ENCODE results near the gene CD160. TPM values are rescaled to one million over a fixed set of nuclear protein-coding genes. Genes with fewer than 3 reads are reported as not detected.
"Not testable (repeated sequence)": the region's sequence is repeated elsewhere in the genome, so short reads cannot be mapped to it uniquely, and the experiment has no call there.

CD160 gene, protein sequence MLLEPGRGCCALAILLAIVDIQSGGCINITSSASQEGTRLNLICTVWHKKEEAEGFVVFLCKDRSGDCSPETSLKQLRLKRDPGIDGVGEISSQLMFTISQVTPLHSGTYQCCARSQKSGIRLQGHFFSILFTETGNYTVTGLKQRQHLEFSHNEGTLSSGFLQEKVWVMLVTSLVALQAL
- total RNA-seq: under 1 TPM in 1 of 4 donors, not detected in 3; 0.26 TPM

DNA sequence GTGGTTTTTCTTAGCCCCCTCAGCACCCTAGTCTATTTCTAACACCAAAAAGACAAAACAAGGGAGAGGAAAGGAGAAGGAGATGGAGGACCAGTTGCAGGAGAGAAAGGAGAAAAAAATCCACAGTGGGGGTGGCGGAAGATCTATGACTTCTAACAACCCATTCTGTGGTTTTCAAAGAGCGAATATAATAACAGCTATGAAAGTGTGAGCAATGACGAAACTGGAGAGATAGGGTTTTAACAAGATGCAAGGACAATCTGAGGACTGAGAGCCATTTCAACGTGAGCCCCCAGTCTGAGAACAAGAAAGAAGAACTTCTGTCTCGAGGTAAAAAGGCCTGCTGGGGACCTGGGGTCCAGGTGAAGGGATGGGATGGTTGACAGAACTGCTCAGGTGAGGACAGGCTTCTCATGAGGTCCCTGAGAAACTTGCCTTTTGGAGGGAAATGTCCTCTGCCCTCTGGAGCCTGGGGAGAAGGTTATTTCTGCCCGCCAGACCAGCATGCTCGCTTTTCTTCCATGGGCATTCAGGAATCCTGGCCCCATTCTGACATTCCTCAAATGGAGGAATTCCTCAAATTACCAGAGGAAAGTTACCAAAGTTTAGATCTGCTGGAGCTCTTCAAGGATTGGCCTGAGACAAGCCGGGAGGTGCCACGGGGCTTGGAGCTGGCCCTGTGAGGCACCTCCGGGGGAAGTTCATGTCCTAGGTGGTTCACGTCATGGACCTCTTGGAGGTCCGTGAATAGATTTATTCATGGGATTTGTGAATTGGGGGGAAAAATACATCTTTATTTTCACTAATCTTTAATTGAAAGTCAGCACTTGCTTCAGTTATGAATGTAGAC, at the start of gene CD160:
TSS of gene CD160 (plus strand) at position 270 of the 850 bp plus-strand sequence. CDS start 8,829 bp downstream, outside the sequence.
- Histone ChIP-seq H3K4me3 (no peak within 1 kb of the TSS), H3K4me1 (peaks cover 11 to 26% (median 22%) of the 10 kb centered on the region in 4 donors), H3K27me3 (no peaks in the 10 kb centered on the region), H3K9me3 (no peaks in the 10 kb centered on the region), H3K27ac (replicated peaks in 1 of 4) (peak within 1 kb of the TSS in 2 of 4 donors; percentile 45 to 46), H3K36me3 (no peaks in the 10 kb centered on the region)
- no peak for TF ChIP-seq POLR2AphosphoS5 (IDR thresholded peaks at IDR 0.05)
- TF ChIP-seq POLR2A (IDR thresholded peaks at IDR 0.05; ENCODE audit: low read depth): no peak
- TF ChIP-seq, protein P1, sequence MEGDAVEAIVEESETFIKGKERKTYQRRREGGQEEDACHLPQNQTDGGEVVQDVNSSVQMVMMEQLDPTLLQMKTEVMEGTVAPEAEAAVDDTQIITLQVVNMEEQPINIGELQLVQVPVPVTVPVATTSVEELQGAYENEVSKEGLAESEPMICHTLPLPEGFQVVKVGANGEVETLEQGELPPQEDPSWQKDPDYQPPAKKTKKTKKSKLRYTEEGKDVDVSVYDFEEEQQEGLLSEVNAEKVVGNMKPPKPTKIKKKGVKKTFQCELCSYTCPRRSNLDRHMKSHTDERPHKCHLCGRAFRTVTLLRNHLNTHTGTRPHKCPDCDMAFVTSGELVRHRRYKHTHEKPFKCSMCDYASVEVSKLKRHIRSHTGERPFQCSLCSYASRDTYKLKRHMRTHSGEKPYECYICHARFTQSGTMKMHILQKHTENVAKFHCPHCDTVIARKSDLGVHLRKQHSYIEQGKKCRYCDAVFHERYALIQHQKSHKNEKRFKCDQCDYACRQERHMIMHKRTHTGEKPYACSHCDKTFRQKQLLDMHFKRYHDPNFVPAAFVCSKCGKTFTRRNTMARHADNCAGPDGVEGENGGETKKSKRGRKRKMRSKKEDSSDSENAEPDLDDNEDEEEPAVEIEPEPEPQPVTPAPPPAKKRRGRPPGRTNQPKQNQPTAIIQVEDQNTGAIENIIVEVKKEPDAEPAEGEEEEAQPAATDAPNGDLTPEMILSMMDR (IDR thresholded peaks at IDR 0.05): no peak
- no peak for TF ChIP-seq EP300 (IDR thresholded peaks at IDR 0.05)
- no peak for DNase-seq (ENCODE audit: extremely low spot score)
- intact Hi-C loops (cut with DNase I): no loop called here
- 89% methylated on average over 12 of the region's 12 CpGs for WGBS

DNA sequence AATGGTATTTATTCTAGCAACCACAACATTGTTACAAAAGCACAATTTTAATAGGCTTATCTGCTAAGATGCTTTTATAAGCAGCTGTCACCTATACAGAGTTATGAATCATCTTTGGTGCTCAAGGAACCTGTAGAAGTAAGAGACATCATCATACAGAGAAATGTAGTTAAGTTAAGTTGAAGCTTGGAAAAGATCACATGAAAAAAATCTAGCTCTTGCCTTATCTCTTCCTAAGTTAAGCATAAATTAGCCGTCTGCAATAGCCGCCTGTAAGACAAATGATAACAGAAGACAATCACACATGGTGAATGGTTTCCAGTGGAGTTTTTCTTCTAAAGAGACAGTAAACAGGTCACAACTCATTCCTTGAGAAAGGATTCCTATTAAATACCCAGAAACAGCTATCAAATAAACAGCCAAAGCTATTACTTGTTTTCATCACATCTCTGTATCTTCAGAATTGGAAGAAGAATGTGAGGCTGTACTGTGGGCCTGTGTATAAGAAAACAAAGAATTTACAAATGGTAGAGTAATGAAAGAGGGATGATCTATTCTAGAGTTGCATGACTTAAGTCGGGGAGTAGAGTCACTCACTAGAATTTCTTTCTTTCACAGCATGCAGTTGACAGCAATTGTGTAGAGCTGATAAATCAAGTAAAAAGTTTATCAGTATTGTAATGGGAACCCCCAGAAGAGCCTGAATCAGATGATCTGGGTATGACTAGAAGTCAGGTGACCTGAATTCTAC, 48.1 kb upstream of the CD160 start:
- intact Hi-C loops (cut with DNase I); H3K4me3 ChIP-seq; H3K4me1 ChIP-seq; DNase-seq (ENCODE audit: extremely low spot score); H3K27me3 ChIP-seq; H3K27ac ChIP-seq (replicated peaks in 1 of 4); H3K9me3 ChIP-seq; H3K36me3 ChIP-seq: not testable (repeated sequence)
- WGBS: 90% methylated on average over 2 of the region's 3 CpGs

DNA sequence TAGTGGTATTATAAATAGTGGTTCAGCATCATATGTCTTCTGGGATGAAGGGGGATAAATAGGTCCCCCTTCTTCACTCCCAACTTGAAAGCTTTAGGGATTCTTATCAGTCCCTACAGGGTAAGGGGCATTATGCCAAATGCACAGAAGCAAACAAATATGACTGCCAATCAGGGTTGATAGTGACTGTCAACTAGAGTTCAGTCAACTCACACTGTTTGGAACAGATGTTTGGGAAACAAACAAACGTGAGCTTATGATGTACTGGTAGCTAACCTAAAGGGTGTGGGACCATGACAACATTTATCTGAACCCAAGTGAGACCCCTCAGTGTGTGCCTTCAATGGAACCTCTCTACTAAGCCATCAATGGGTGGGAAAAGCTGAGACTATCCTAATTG, 46.1 kb upstream of the CD160 start:
- H3K4me1 ChIP-seq; H3K27ac ChIP-seq (replicated peaks in 1 of 4); H3K36me3 ChIP-seq; H3K4me3 ChIP-seq; H3K27me3 ChIP-seq; intact Hi-C loops (cut with DNase I); DNase-seq (ENCODE audit: extremely low spot score); H3K9me3 ChIP-seq: not testable (repeated sequence)
- WGBS: no CpG with 5 or more reads among the region's 1 CpG

DNA sequence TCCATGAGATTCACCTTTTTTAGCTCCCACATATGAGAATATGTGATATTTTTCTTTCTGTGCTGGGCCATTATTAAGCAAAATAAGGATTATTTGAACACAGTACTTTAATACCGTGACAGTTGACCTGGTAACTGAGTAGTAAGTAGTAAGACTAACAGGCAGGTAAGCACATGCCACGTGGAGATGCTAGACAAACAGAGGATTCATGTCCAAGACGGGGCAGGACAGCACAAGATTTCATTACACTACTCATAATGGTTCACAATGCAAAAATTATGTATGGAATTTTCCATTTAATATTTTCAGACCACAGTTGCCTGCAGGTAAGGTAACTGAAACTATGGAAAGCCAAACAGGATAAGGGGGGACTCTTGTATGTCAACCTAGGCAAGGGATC, 34.4 kb upstream of the CD160 start:
- H3K4me3 ChIP-seq; H3K27ac ChIP-seq (replicated peaks in 1 of 4); H3K4me1 ChIP-seq; H3K9me3 ChIP-seq; H3K36me3 ChIP-seq; DNase-seq (ENCODE audit: extremely low spot score); intact Hi-C loops (cut with DNase I); H3K27me3 ChIP-seq: not testable (repeated sequence)
- no CpG with 5 or more reads among the region's 3 CpGs for WGBS

DNA sequence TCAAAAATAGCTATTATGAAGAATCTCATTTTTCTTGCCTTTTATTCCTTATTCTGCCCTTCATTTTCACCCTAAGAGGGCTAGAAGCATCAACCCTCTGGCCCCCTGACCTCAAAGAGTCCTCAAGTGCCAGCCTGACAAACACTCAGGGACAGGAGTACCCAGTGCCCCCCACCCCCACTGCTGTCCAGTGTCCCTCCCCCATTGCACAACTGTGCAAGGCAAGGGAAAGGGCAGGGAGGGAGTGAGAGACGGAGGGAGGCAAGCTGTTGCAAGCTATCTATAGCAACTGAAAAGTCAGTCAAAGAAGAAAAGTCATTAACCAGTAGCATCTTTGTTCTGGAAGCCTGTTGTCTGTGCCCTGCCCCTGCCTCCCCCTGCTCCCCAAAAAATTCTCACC, 33.2 kb upstream of the CD160 start:
- 100% methylated on average over 1 of the region's 1 CpG for WGBS
- intact Hi-C loops (cut with DNase I); H3K27ac ChIP-seq (replicated peaks in 1 of 4); H3K9me3 ChIP-seq; DNase-seq (ENCODE audit: extremely low spot score); H3K4me1 ChIP-seq; H3K36me3 ChIP-seq; H3K27me3 ChIP-seq; H3K4me3 ChIP-seq: not testable (repeated sequence)

DNA sequence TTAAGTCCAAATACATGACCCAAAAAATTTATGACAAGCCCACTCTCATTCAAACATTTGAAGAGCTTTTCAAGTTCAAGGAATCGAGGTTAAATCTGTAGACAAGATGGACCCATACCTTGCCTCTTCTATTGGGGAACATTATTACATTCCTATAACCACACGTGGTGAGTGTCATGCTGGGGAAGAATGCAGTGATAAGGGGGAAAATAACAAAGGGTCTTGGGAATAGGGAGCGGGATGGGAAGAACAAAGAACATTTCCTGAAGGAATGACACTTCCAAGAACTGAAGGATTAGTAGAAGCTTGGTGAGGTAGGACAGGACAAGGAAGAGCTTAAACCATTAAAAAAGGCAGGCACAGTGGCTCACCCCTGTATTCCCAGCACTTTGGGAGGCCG, 31.0 kb upstream of the CD160 start:
- H3K36me3 ChIP-seq: no peaks in the 10 kb centered on the region
- H3K4me1 ChIP-seq: peaks cover 0 to 14% (median 9%) of the 10 kb centered on the region in 4 donors
- H3K9me3 ChIP-seq: no peaks in the 10 kb centered on the region
- intact Hi-C loops (cut with DNase I): no loop called here
- no peak overlapping the region for H3K27ac ChIP-seq (replicated peaks in 1 of 4)
- no peak for DNase-seq (ENCODE audit: extremely low spot score)
- H3K27me3 ChIP-seq: no peaks in the 10 kb centered on the region
- TF ChIP-seq EP300 (IDR thresholded peaks at IDR 0.05) (no peak), POLR2A (IDR thresholded peaks at IDR 0.05; ENCODE audit: low read depth) (no peak), POLR2AphosphoS5 (IDR thresholded peaks at IDR 0.05) (no peak)
- TF ChIP-seq, protein P1 (IDR thresholded peaks at IDR 0.05): no peak
- no peak overlapping the region for H3K4me3 ChIP-seq
- WGBS: 81% methylated on average over 4 of the region's 4 CpGs

All from esophagus muscularis mucosa (tissue), 4 donors.